ENCODE data around the gene BMS1.
"Not testable (repeated sequence)": the region's sequence is repeated elsewhere in the genome, so short reads cannot be mapped to it uniquely, and the experiment has no call there.

Gene BMS1

DNA sequence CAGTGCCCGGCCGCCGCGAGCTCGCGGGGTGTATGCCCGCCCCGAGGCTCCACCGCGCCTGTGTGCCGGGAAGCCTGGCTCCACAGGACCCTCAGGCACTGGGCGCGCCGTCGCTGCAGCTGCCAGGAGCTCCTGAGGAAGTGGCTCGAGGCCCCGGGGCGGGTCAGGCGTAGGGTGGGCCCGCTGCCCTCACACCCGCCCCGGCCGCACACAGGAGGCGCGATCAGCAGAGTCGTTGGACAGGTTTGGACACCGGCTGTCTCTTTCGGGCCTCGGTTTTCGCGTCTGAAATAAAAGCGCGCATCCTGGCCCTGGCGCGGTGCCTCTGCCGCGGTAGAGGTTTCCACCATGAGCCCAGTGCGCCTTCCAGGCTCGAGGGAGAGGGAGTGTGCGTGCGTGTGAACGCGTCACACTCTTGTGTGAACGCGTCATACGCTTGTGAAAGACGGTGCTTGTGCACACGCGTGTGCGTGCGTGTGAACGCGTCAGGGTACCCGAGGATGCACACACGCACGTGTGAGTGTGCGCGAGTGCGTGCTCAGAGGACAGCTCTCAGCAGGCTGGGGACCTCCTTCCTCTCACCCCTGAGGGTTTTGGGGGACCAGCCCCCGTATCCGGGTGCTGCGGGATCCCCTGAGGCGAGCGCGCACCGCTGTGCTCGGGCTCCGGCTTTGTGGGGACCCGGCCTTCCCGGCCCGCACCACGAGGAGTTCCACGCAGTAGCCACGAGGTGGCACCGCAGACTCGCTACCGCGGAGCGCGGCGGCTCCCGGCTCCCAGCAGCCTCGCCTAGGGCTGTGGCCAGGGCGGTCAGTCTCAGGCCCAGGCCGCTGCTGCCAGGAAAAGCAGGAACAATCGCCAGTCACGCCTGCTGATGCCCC is 83.8 kb downstream of the BMS1 start:
- peak; percentile 11 for DNase-seq

- DNase-seq = no peak
Observed at GRCh38 chr10:42867571-42867970, 85.0 kb downstream of the BMS1 start.

- no peak for DNase-seq
Observed at GRCh38 chr10:42868530-42868929, 85.9 kb downstream of the BMS1 start.

- DNase-seq = no peak
Observed at GRCh38 chr10:42869977-42870350, 87.4 kb downstream of the BMS1 start.

DNA sequence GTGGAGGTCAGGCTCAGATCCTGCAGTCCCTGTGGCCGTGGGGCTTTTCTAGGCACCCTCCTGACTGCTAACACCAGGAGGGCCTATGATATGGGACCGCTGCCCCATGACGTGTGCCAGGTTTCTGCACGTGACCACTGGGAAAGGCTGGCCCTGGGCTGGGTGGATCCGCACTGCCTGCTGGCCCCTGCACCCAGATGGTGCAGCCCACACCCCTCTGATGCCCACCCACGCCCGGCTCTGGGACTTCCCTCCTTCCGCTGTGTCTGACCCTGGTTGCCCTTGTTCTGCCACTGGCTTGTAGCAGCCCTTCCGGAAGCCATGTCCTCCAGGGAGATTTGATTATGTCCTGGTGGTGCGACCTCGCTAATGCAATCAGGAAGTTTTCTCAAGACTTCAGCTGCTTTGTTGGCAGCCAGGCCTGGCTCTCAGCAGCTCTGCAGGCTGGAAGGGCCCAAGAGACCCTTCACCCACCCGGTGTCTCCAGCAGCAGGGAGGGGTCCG is 88.6 kb downstream of the BMS1 start:
- DNase-seq = not testable (repeated sequence)

DNA sequence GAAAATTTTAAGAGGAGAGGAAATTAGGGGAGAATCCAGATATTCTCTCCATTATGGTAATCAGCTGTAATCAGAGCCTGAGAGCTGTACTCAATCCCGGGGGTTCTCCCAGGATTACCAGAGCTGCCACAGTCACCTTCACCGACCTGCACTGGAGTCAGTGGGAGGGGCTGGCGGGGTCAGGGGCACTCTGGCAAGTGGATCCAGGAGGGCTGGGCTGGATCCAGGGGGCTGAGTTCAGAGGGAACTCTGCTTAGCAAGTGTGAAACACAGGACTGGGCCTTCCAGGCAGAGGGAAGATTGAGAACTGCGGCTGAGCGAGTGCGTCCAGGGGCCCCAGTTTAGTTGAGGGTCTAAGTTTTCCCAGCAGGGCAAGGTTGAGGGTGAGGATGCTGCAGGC is 89.2 kb downstream of the BMS1 start:
- DNase-seq = no peak

DNA sequence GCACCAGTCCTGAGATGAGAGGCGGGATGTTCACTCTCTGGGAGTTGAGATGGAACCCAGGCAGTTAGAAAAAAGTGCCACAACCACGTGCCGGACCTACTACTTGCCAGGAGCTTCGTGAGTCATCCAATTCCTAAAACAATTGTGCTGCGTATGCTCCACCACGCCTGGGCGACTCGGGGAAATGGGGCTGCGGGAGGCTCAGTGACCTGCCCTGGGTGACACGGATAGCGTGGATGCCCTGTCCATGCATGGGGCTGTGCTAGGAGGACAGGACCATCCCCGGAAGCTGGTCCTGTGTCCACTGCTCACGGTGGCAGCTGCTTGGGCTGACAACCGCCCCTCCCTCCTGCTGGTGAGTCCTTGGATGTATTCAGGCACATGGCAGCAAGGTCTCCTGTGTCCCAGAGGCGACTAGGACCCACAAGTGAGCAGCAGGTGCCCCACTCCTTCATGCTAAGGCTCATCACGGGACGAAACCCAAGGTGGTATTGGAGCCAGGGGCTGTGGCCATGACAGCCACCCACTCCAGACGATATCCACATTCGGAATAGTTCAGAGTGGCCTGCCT is 90.4 kb downstream of the BMS1 start:
- no peak for DNase-seq

- DNase-seq = no peak
Observed at GRCh38 chr10:42874713-42875387, 92.3 kb downstream of the BMS1 start.

GRCh38 chr10:42875388-42875755 is 92.8 kb downstream of the BMS1 start:
- no peak for DNase-seq

- no peak for DNase-seq
Observed at GRCh38 chr10:42875798-42876341, 93.3 kb downstream of the BMS1 start.

GRCh38 chr10:42876476-42876875 is 93.9 kb downstream of the BMS1 start:
- no peak for DNase-seq

DNA sequence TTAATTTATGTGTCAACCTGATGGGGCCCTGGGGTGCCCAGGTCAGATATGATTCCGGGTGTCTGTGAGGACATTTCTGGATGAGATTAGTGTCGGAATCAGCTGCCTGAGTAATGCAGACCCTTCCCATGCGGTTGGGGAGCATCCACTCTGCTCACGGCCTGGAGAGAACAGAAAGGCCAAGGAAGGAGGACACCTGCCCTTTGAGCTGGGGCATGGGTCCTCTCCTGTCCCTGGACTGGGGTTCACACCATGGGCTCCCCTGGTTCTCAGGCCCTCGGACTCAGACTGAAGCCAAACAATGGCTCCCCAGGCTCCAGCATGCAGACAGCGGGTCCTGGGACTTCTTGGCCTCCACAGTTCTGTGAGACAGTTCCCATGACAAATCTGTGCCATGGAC is 94.3 kb downstream of the BMS1 start:
- no peak for DNase-seq

DNA sequence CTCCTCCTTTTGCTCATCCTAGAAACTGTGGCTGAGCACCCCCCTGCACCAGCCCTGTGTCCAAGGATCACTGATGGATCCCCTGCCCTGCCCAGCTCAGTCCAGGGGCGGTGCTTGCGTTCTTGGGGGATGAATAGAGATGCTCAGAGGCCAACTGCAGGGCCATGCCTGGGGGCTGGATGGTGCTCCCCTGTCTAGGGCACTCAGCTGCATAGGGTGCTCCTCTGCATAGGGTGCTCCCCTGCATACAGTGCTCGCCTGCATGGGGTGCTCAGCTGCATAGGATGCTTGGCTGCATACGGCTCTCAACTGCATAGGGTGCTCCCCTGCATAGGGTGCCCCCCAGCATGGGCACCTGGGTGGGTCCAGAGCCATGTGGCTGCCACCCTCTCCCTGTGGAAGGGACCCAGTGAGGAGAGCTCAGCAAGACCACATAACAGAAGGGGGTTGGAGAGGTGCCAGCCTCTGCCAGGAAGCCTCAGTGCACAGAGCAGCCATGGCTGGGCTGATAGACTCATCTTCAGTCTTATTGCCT is 95.0 kb downstream of the BMS1 start:
- no peak for DNase-seq

- DNase-seq = no peak
Observed at GRCh38 chr10:42878134-42878820, 95.7 kb downstream of the BMS1 start.

DNA sequence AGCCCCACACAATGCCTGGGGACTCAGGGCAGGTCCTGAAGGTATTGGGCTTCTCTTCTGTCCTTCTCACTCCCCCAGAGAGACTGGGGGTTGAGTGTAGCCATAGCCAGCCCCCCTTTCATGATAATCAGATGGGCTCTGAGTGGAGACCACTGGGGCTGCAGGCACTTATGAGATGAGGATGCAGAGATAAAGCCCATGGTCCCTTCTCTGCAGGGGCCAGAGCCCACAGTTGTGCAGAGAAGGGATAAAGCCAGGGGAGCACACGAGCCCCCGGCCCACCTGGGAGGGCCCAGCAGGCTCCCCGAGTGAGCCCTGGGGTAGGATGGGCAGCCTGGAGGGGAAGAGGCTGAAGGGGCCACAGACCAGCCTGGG is 96.2 kb downstream of the BMS1 start:
- no peak for DNase-seq

GRCh38 chr10:42879380-42880254 is 97.0 kb downstream of the BMS1 start:
- no peak for DNase-seq

DNA sequence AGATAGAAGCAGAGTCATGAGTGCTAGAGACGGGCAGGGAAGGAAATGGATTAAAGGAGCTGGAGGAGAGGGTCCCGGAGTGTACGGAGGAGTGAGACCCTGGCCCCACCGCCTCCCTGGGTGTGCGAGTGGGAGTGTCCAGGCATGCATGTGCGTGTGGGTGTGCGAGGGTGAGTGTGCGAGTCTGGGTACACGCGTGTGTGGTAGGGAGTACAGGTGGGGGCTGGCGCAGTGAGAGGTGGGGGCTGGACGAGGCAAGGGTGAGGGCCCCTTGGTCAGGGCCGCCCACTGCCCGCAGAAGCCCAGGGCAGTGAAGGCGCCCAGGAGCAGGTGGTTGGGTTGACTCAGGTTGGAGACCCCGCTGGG is 97.6 kb downstream of the BMS1 start:
- no peak for DNase-seq

- no peak for DNase-seq
Observed at GRCh38 chr10:42882597-42882996, 100.0 kb downstream of the BMS1 start.
